ENCODE measurements around the gene ARF4.

ARF4 gene

GRCh38 chr3:57556459-57557084 lies 40.6 kb downstream of the ARF4 start:
- peak overlapping the region; percentile 82 for H3K4me3 ChIP-seq (ENCODE audit: low read length)
- no peak for TF ChIP-seq ZNF274 (IDR thresholded peaks at IDR 0.05; ENCODE audit: low read depth, low read length)

GRCh38 chr3:57555738-57556458 lies 41.2 kb downstream of the ARF4 start, which contains the start of gene PDE12:
Gene PDE12 (plus strand): TSS chr3:57556274. CDS start chr3:57556380, 106 bp downstream.
- TF ChIP-seq ZNF274 (IDR thresholded peaks at IDR 0.05; ENCODE audit: low read depth, low read length) = no peak
- H3K4me3 ChIP-seq (ENCODE audit: low read length) = peak within 1 kb of the TSS; percentile 82

DNA sequence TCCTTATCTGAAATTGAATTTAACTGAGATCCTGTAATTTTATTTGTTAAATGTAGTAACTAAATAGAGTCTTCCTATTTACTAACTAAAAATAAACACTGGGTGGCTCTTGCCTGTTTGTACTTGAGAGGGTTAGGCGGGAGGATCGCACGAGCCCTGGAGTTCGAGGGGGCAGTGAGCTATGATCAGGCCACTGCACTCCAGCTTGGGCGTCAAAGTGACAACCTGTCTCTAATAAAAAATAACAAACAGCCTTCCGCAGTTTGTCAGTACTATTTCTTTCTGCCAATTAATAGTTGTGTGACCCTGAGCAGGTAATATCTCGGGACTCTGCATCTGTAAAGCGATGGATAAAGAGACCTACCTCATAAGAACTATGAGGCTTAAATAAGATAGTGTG lies 41.8 kb downstream of the ARF4 start:
- peak overlapping the region; percentile 82 for H3K4me3 ChIP-seq (ENCODE audit: low read length)
- no peak for TF ChIP-seq ZNF274 (IDR thresholded peaks at IDR 0.05; ENCODE audit: low read depth, low read length)

DNA sequence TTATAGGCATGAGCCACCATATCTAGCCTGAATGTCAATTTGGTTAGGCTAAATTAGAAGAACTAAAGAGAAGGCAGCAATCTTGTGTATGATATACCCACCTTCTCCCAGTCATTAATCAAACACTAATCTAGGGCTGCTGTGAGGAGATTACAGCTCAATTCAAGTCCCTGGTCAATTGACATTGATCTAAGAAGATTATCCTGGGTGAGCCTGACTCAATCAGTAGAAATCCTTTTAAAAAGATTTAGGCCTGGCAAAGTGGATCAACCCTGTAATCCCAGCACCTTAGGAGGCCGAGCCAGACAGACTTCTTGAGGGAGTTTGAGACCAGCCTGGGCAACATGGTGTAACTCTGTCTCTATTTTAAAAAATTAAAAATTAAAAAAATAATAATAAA lies 50.5 kb downstream of the ARF4 start:
- H3K4me3 ChIP-seq (ENCODE audit: low read length) = no peak overlapping the region
- TF ChIP-seq ZNF274 (IDR thresholded peaks at IDR 0.05; ENCODE audit: low read depth, low read length) = no peak

DNA sequence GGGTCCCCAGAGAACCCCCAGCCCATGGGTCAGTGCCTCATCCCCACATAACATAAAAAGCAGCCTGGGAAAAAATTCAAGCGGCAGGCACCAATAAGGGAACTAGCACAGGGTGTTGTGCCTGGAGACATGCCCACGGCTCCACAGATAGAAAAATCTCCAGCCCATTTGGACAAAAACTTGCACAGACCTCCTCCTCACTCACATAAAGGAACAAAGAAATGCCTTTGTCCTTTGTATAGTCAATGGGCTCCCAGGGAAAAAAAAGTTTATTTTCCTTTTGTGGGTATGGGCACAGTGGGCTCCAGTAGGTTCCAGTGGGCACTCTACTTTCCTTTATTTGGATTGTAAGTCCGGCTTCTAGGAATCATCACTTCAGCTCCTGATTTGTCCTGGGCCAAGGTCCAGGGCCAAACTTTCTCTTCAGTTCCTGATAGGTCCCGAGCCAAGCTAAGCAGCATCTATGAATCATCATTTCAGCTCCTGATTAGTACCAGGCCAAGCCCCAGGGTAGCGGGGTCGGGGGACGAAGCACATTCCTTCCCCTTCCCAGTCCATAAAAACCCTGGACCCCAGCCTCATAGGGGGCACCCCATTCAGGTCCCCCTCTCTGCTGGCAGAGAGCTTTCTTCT lies 51.4 kb downstream of the ARF4 start:
- H3K4me3 ChIP-seq (ENCODE audit: low read length) = no peak overlapping the region
- TF ChIP-seq ZNF274 (IDR thresholded peaks at IDR 0.05; ENCODE audit: low read depth, low read length) = no peak

DNA sequence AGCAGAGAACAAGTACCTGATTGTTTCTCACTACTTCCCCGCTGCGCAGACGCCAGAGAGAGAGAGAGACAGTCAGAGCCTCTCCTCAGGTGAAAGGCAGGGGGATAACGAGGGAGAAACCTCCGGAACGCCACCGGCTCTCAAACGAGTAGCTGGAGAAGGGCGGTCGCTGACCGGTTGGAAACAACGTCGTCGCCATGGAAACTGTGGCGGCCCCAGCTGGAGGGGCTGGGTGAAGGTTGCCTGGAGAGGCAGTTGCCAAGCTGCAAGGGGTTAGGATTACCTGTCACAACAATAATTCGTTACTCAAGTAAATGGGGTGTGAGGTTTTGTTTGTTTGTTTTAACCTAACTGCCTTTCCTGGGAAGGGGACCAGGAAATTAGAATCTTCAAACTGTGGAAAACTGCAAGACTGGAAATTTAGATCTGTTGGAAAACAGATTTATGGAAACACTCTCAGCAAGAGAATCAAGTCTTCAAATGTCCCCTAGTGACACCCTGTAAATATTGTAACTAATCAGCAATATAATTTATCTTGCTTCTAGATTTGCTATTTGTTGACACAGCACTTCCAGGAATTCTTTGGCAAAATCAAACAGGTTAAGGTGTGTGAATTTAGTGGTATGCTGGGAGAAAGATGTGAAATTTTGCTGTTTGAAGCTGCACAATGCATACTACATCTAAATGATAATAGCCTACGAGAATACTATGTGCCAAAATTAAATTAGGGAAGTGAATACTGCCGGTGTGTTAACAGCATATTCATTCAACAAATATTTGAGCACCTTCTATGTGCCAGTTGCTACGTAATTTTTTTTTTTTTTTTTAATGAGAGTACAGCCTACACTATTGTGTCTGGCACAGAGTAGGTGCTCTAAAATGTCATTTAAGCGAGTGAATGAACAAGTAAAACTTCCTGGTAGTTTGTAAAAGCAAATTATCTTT lies 52.7 kb downstream of the ARF4 start, which contains the start of gene DNAH12:
TSS of gene DNAH12 (minus strand) at position 164 of the 945 bp plus-strand sequence. CDS start 1,474 bp downstream, outside the sequence.
- TF ChIP-seq ZNF274 (IDR thresholded peaks at IDR 0.05; ENCODE audit: low read depth, low read length) = no peak
- no peak within 1 kb of the TSS for H3K4me3 ChIP-seq (ENCODE audit: low read length)

DNA sequence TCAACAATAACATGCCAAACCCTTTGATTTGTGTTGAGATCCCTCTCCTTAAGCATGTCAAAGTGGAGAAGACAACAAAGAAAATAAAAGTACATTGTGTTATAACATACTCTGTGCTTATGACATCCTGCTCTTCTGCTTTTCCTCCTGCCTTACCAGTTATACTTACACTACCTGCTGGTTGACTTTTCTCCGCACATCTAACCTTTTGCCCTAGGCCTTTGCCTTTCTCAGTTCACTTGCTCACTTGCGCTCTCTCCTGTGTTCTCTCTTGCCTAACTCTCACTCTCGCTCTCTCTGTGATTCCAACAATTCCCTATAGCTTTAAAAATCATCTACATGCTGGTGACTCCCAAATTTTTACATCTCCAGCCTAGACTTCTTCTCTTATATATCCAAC lies 58.7 kb downstream of the ARF4 start:
- no peak overlapping the region for H3K4me3 ChIP-seq (ENCODE audit: low read length)
- no peak for TF ChIP-seq ZNF274 (IDR thresholded peaks at IDR 0.05; ENCODE audit: low read depth, low read length)

DNA sequence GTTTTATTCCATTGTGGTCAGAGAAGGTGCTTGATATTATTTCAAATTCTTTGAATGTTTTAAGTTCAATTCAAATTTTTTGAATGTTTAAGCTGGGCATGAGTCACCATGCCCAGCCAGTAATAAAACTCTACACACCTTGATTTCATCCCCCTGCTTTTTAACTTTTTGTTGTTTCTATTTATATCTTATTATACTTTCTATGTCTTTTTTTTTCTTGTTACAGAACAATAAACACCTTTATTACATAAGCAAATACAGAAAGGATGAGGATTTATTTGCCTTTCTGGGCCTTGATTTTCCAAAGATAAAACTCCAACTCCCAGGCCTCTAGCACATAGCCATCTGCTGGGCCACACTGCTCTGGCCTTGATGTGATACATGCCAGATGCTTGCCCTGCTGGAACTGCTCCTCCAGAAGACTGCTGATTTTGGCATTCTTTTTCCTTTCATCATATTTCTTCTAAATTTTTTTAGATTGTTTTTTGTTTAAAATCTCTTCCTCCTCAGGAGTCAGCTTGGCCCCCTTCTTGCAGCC lies 67.0 kb downstream of the ARF4 start:
- H3K4me3 ChIP-seq (ENCODE audit: low read length) = no peak overlapping the region
- no peak for TF ChIP-seq ZNF274 (IDR thresholded peaks at IDR 0.05; ENCODE audit: low read depth, low read length)

Measured in GM08714 (cell line).